IMR-90 (cell line): Measurements from ENCODE around the gene FKBP4. TPM values are rescaled to one million over a fixed set of nuclear protein-coding genes. Genes with fewer than 3 reads are reported as not detected.

Experiments used
- ATAC-seq: fragments of 200-7000 bp; cut with Tn5 transposase; 2 replicates; pipeline ENCODE4 v1.9.1; 2020; ENCODE audit warnings: low read depth, mild to moderate bottlenecking, moderate library complexity
- BruUV-seq: library from RNA; stranded (reverse); fragments of 400-500 nt; replicated peaks from 2 replicates; lab custom pipeline; 2021; lab: Mats Ljungman, UMichigan
- CTCF ChIA-PET: fragments of 300-600 bp; formaldehyde crosslinking; extraction: SDS; loops from one replicate; lab custom pipeline; 2021; ENCODE audit warnings: antibody characterized with exemption; lab: Yijun Ruan, JAX
- POLR2A ChIA-PET: fragments of 300-600 bp; sonication (Branson Sonifier 250); formaldehyde crosslinking; loops from one replicate; lab custom pipeline; 2022; ENCODE audit warnings: antibody characterized with exemption; ENCODE audit not compliant: unreplicated experiment; lab: Charles Lee
- DNase-seq: peaks from one replicate; pipeline ENCODE4 v3.0.0; 2013
- H2AFZ ChIP-seq: replicated peaks from 2 replicates; pipeline ENCODE3; 2013; ENCODE audit warnings: low read length, mild to moderate bottlenecking; ENCODE audit not compliant: poor library complexity
- H2AK5ac ChIP-seq: 2 replicates; pipeline ENCODE4 v1.6.1; 2013; ENCODE audit warnings: low read depth, low read length, inconsistent platforms
- H2AK9ac ChIP-seq: replicated peaks from 2 replicates; pipeline ENCODE3; 2013; ENCODE audit warnings: mild to moderate bottlenecking, low read depth, low read length, moderate library complexity; ENCODE audit not compliant: poor library complexity
- H2BK120ac ChIP-seq: 2 replicates; pipeline ENCODE4 v1.6.1; 2013; ENCODE audit warnings: low read depth, low read length, inconsistent platforms
- H2BK15ac ChIP-seq: 3 replicates; pipeline ENCODE4 v1.6.1; 2013; ENCODE audit warnings: low read depth, low read length, inconsistent platforms
- H2BK20ac ChIP-seq: 2 replicates; pipeline ENCODE4 v1.6.1; 2013; ENCODE audit warnings: low read depth, mild to moderate bottlenecking, inconsistent platforms, low read length, moderate library complexity
- H2BK5ac ChIP-seq: 2 replicates; pipeline ENCODE4 v1.6.1; 2013; ENCODE audit warnings: mild to moderate bottlenecking, low read depth, low read length, inconsistent platforms; ENCODE audit not compliant: poor library complexity, severe bottlenecking
- H3K14ac ChIP-seq: replicated peaks from 2 replicates; pipeline ENCODE4 v1.6.1; 2013; ENCODE audit warnings: low read depth, low read length, inconsistent platforms
- H3K18ac ChIP-seq: 2 replicates; pipeline ENCODE4 v1.6.1; 2013; ENCODE audit warnings: low read depth, low read length, control low read depth
- H3K23ac ChIP-seq: 2 replicates; pipeline ENCODE4 v1.6.1; 2013; ENCODE audit warnings: low read depth, low read length, inconsistent platforms
- H3K27ac ChIP-seq: 2 replicates; pipeline ENCODE4 v1.5.1; 2013; ENCODE audit warnings: mild to moderate bottlenecking, control low read depth, low read length; ENCODE audit not compliant: insufficient read depth
- H3K27me3 ChIP-seq: 2 replicates; pipeline ENCODE4 v1.6.1; 2013; ENCODE audit warnings: low read length; ENCODE audit not compliant: control insufficient read depth, insufficient read depth
- H3K36me3 ChIP-seq: 2 replicates; pipeline ENCODE4 v1.6.1; 2013; ENCODE audit warnings: low read length, mixed read lengths; ENCODE audit not compliant: control insufficient read depth, insufficient read depth
- H3K4ac ChIP-seq: 2 replicates; pipeline ENCODE4 v1.6.1; 2013; ENCODE audit warnings: low read depth, low read length, inconsistent platforms
- H3K4me1 ChIP-seq: 2 replicates; pipeline ENCODE4 v1.6.1; 2013; ENCODE audit warnings: low read length, mixed read lengths; ENCODE audit not compliant: control insufficient read depth, insufficient read depth
- H3K4me2 ChIP-seq: 2 replicates; pipeline ENCODE4 v1.6.1; 2013; ENCODE audit warnings: low read depth, mild to moderate bottlenecking, control low read depth, low read length, moderate library complexity
- H3K4me3 ChIP-seq: 2 replicates; pipeline ENCODE4 v1.5.1; 2013; ENCODE audit warnings: low read depth, mild to moderate bottlenecking, control low read depth, low read length, moderate library complexity; ENCODE audit not compliant: insufficient read depth
- H3K56ac ChIP-seq: 2 replicates; pipeline ENCODE4 v1.6.1; 2013; ENCODE audit warnings: low read length, inconsistent platforms; ENCODE audit not compliant: insufficient read depth; ENCODE audit errors: extremely low read depth
- H3K79me1 ChIP-seq, 2 experiments: 2 replicates each; pipeline ENCODE4 v1.6.1; 2013; ENCODE audit warnings: low read length in 2 of 2, inconsistent platforms in 1 of 2, low read depth in 1 of 2
- H3K9ac ChIP-seq: 2 replicates; pipeline ENCODE4 v1.6.1; 2013; ENCODE audit warnings: low read depth, low read length, control low read depth
- H3K9me1 ChIP-seq: 2 replicates; pipeline ENCODE4 v1.6.1; 2013; ENCODE audit warnings: low read length, inconsistent platforms; ENCODE audit not compliant: insufficient read depth
- H3K9me3 ChIP-seq: 2 replicates; pipeline ENCODE4 v1.6.1; 2013; ENCODE audit warnings: low read length; ENCODE audit not compliant: control insufficient read depth, insufficient read depth
- H4K20me1 ChIP-seq: 2 replicates; pipeline ENCODE4 v1.6.1; 2013; ENCODE audit warnings: low read length, inconsistent platforms; ENCODE audit not compliant: insufficient read depth
- H4K5ac ChIP-seq: 2 replicates; pipeline ENCODE4 v1.6.1; 2013; ENCODE audit warnings: mild to moderate bottlenecking, low read depth, low read length, control low read depth
- H4K8ac ChIP-seq, 2 experiments: 2 replicates each; pipeline ENCODE4 v1.6.1; 2013; ENCODE audit warnings: low read depth in 2 of 2, low read length in 2 of 2, control low read depth in 1 of 2, inconsistent platforms in 1 of 2
- H4K91ac ChIP-seq: 2 replicates; pipeline ENCODE4 v1.6.1; 2013; ENCODE audit warnings: low read depth, low read length, inconsistent platforms; ENCODE audit not compliant: insufficient read depth
- BHLHE40 ChIP-seq: fragments of 150-350 bp; IDR thresholded peaks from 2 replicates; pipeline ENCODE4 v1.6.1; 2016; ENCODE audit warnings: mild to moderate bottlenecking, low read depth, low read length
- CEBPB ChIP-seq: IDR thresholded peaks from 2 replicates; pipeline ENCODE4 v1.6.1; 2012; ENCODE audit warnings: low read depth, low read length, improper control_type of control experiment
- CHD1 ChIP-seq: IDR thresholded peaks from 2 replicates; pipeline ENCODE4 v1.6.1; 2012; ENCODE audit warnings: low read depth, low read length, improper control_type of control experiment
- MAFK ChIP-seq: IDR thresholded peaks from 2 replicates; pipeline ENCODE4 v1.6.1; 2012; ENCODE audit warnings: low read depth, low read length, improper control_type of control experiment
- NFE2L2 ChIP-seq: fragments of 150-350 bp; IDR thresholded peaks from 2 replicates; pipeline ENCODE4 v1.6.1; 2016; ENCODE audit warnings: low read depth, mild to moderate bottlenecking, low read length
- POLR2A ChIP-seq: IDR thresholded peaks from 2 replicates; pipeline ENCODE4 v1.6.1; 2012; ENCODE audit warnings: mild to moderate bottlenecking, low read depth, low read length
- RAD21 ChIP-seq: IDR thresholded peaks from 2 replicates; pipeline ENCODE4 v1.6.1; 2012; ENCODE audit warnings: low read length, improper control_type of control experiment
- RCOR1 ChIP-seq: IDR thresholded peaks from 2 replicates; pipeline ENCODE4 v1.6.1; 2012; ENCODE audit warnings: mild to moderate bottlenecking, low read length, improper control_type of control experiment; ENCODE audit not compliant: insufficient replicate concordance
- RFX5 ChIP-seq: IDR thresholded peaks from 2 replicates; pipeline ENCODE4 v1.8.0; 2012; ENCODE audit warnings: low read depth, mild to moderate bottlenecking, low read length, moderate library complexity
- SMC3 ChIP-seq: fragments of 150-350 bp; IDR thresholded peaks from 2 replicates; pipeline ENCODE4 v1.6.1; 2016; ENCODE audit warnings: low read depth, mild to moderate bottlenecking, antibody characterized with exemption, low read length, moderate library complexity
- WGBS, 2 experiments: methylation state at CpG; one replicate each; pipeline versions ENCODE4 v1.1.5 to v1.1.7; 2013; ENCODE audit warnings: missing lambda C conversion rate in 2 of 2; ENCODE audit not compliant: insufficient read length in 1 of 2; ENCODE audit errors: extremely low coverage in 2 of 2; 5-methylcytosine and 5-hydroxymethylcytosine counted together
- dilution Hi-C: fragments of 300-500 bp; cut with HindIII; formaldehyde crosslinking; loops from one replicate; pipeline ENCODE4 v1.14.3; 2018; ENCODE audit warnings: low sequenced_read_pairs; ENCODE audit not compliant: unreplicated experiment
- in situ Hi-C: fragments of 300-500 bp; cut with MboI; formaldehyde crosslinking; loops from 3 replicates; pipeline ENCODE4 v1.14.3; 2019; ENCODE audit warnings: low sequenced_read_pairs, inconsistent platforms, mixed read lengths
- intact Hi-C: fragments of 100-400 bp; cut with micrococcal nuclease; formaldehyde crosslinking; loops from 2 replicates; pipeline ENCODE4 v1.10.0; 2022
- polyA plus RNA-seq, 3 experiments: library from polyadenylated mRNA; depleted of rRNA; stranded (reverse); fragments of >200 nt; gene quantifications; 2 replicates each; pipeline ENCODE4 v1.2.3, GENCODE V29; 2012; ENCODE audit warnings: low replicate concordance in 1 of 3
- total RNA-seq: library from RNA; depleted of rRNA; stranded (reverse); fragments of >200 nt; gene quantifications from 2 replicates; pipeline ENCODE4 v1.2.3, GENCODE V29; 2012
- TF ChIP-seq, protein P1 (sequence below): fragments of 150-350 bp; IDR thresholded peaks from 2 replicates; pipeline ENCODE4 v1.6.1; 2016; ENCODE audit warnings: low read depth, mild to moderate bottlenecking, low read length, moderate library complexity, borderline replicate concordance
- TF ChIP-seq, protein P2 (sequence below): fragments of 150-350 bp; IDR thresholded peaks from 2 replicates; pipeline ENCODE4 v1.6.1; 2017; ENCODE audit warnings: mild to moderate bottlenecking, antibody characterized with exemption, low read length, low read depth

The FKBP4 gene
- total and polyA plus RNA-seq, 2 of the 4 experiments (the other 2 are of a cell fraction): 35.7 to 36.0 TPM

DNA sequence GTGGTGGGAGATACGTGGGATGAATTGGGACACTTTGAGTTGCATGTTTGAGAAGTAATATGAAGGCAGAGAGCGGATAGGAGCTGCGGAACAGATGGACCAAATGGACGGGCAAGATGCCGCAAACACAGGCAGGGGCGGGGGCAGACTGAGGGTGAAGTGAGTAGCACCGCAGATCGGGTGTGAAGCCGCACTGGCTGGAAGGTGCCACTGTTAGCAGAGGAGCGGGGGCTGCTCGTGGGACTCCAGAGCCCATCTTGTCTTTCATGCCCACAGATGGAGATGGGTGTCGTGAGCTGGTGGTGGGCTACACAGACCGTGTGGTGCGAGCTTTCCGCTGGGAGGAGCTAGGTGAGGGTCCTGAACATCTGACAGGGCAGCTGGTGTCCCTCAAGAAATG is 25.0 kb downstream of the FKBP4 start:
- DNase-seq: no peak
- peaks cover 6 to 26% of the 10 kb centered on the region in 2 experiments for H3K79me1 ChIP-seq
- H2BK5ac ChIP-seq: no peak overlapping the region
- intact Hi-C loops (no loop called here), in situ Hi-C loops (no loop called here), dilution Hi-C loops (no loop called here)
- POLR2A ChIA-PET: no interaction called here
- no peak overlapping the region for H2BK15ac ChIP-seq
- TF ChIP-seq, protein P1, sequence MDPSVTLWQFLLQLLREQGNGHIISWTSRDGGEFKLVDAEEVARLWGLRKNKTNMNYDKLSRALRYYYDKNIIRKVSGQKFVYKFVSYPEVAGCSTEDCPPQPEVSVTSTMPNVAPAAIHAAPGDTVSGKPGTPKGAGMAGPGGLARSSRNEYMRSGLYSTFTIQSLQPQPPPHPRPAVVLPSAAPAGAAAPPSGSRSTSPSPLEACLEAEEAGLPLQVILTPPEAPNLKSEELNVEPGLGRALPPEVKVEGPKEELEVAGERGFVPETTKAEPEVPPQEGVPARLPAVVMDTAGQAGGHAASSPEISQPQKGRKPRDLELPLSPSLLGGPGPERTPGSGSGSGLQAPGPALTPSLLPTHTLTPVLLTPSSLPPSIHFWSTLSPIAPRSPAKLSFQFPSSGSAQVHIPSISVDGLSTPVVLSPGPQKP: no peak
- TF ChIP-seq POLR2A (no peak), CEBPB (no peak), CHD1 (no peak), SMC3 (no peak), RAD21 (no peak), BHLHE40 (no peak), RCOR1 (no peak), MAFK (no peak), RFX5 (no peak), NFE2L2 (no peak)
- TF ChIP-seq, protein P2, sequence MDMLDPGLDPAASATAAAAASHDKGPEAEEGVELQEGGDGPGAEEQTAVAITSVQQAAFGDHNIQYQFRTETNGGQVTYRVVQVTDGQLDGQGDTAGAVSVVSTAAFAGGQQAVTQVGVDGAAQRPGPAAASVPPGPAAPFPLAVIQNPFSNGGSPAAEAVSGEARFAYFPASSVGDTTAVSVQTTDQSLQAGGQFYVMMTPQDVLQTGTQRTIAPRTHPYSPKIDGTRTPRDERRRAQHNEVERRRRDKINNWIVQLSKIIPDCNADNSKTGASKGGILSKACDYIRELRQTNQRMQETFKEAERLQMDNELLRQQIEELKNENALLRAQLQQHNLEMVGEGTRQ: no peak
- H3K27me3 ChIP-seq: no peaks in the 10 kb centered on the region
- H3K27ac ChIP-seq: no peak overlapping the region
- no peak overlapping the region for H2AFZ ChIP-seq
- H3K36me3 ChIP-seq: peaks cover 60% of the 10 kb centered on the region
- no peaks in the 10 kb centered on the region for H3K9me3 ChIP-seq
- H3K9me1 ChIP-seq: no peaks in the 10 kb centered on the region
- no peak overlapping the region for H2AK5ac ChIP-seq
- no peak overlapping the region for H2BK20ac ChIP-seq
- no peak overlapping the region for H3K14ac ChIP-seq
- H3K4me1 ChIP-seq: no peaks in the 10 kb centered on the region
- no peak overlapping the region for H3K4ac ChIP-seq
- no peak overlapping the region for H4K5ac ChIP-seq
- no peak overlapping the region for H3K56ac ChIP-seq
- ATAC-seq: no peak
- no peak overlapping the region for H4K91ac ChIP-seq
- H2AK9ac ChIP-seq: no peak overlapping the region
- no peak overlapping the region for H3K4me3 ChIP-seq
- CTCF ChIA-PET: no interaction called here
- H3K9ac ChIP-seq: no peak overlapping the region
- H3K18ac ChIP-seq: no peak overlapping the region
- no peak overlapping the region for H4K8ac ChIP-seq
- H3K4me2 ChIP-seq: no peak overlapping the region
- H4K20me1 ChIP-seq: no peaks in the 10 kb centered on the region
- BruUV-seq: no TSS peak
- 98% methylated on average over 13 of the region's 15 CpGs; no CpG with 5 or more reads in 1 of the 2 experiments for WGBS, 2 experiments
- no peak overlapping the region for H2BK120ac ChIP-seq
- no peak overlapping the region for H3K23ac ChIP-seq
